Endothelial cell of umbilical vein (primary cell): ENCODE data around the gene STARD9. TPM values are rescaled to one million over a fixed set of nuclear protein-coding genes. Genes with fewer than 3 reads are reported as not detected.
"Not testable (repeated sequence)": the region's sequence is repeated elsewhere in the genome, so short reads cannot be mapped to it uniquely, and the experiment has no call there.

Experiments
- BruUV-seq: library from RNA; stranded (reverse); fragments of 400-500 nt; replicated peaks from 2 replicates; lab custom pipeline; 2021; lab: Mats Ljungman, UMichigan
- CTCF ChIA-PET: fragments of 300-600, 350-600 bp; sonication (Branson Sonifier 250); formaldehyde crosslinking; loops from one replicate; lab custom pipeline; 2021; ENCODE audit warnings: antibody characterized with exemption, inconsistent platforms; lab: Charles Lee
- POLR2A ChIA-PET: fragments of 300-600, 350-600 bp; sonication (Branson Sonifier 250); formaldehyde crosslinking; loops from one replicate; lab custom pipeline; 2021; ENCODE audit warnings: antibody characterized with exemption, inconsistent platforms; lab: Charles Lee
- DNase-seq: peaks from one replicate; pipeline ENCODE4 v3.0.0-alpha.2; 2011; ENCODE audit warnings: low read depth, low spot score
- FAIRE-seq: peaks from 2 replicates; lab custom pipeline; 2011; peaks lifted over from hg19 to GRCh38; lab: Jason Lieb, UNC
- H2AFZ ChIP-seq: 2 replicates; pipeline ENCODE4 v1.6.0; 2012; ENCODE audit warnings: low read depth, low read length, control low read depth, inconsistent platforms
- H3K27ac ChIP-seq: 2 replicates; pipeline ENCODE4 v1.5.1; 2011; ENCODE audit warnings: low read depth, mild to moderate bottlenecking, control low read depth, low read length, moderate library complexity; ENCODE audit not compliant: insufficient read depth
- H3K27me3 ChIP-seq, 2 experiments: 2 replicates each; pipeline versions ENCODE4 v1.6.0 to v1.6.1; 2011; ENCODE audit warnings: low read length in 2 of 2, mixed read lengths in 1 of 2; ENCODE audit not compliant: control insufficient read depth in 2 of 2, insufficient read depth in 2 of 2
- H3K36me3 ChIP-seq, 2 experiments: 2 replicates in 1 of 2; 3 replicates in 1 of 2; pipeline ENCODE4 v1.5.1; 2011; ENCODE audit warnings: low read length in 2 of 2, mild to moderate bottlenecking in 1 of 2, moderate library complexity in 1 of 2; ENCODE audit not compliant: control insufficient read depth in 2 of 2, insufficient read depth in 2 of 2; ENCODE audit errors: extremely low read depth in 1 of 2
- H3K4me1 ChIP-seq: 3 replicates; pipeline ENCODE4 v1.5.1; 2011; ENCODE audit warnings: mild to moderate bottlenecking, low read length; ENCODE audit not compliant: control insufficient read depth, insufficient read depth; ENCODE audit errors: extremely low read depth
- H3K4me2 ChIP-seq: 2 replicates; pipeline ENCODE4 v1.6.1; 2011; ENCODE audit warnings: low read length, control low read depth, mixed read lengths; ENCODE audit not compliant: insufficient read depth
- H3K4me3 ChIP-seq, 3 experiments: fragments of 200-600 bp in 1 of 3; sonication (generic), shearing (Covaris generic) in 1 of 3; replicated peaks in 1 of 3; 2 replicates each; pipeline ENCODE4 v1.5.1; 2011 to 2016; ENCODE audit warnings: control low read depth in 3 of 3, low read length in 3 of 3, mild to moderate bottlenecking in 2 of 3, inconsistent platforms in 1 of 3, low read depth in 1 of 3, moderate library complexity in 1 of 3; ENCODE audit not compliant: insufficient read depth in 1 of 3
- H3K79me2 ChIP-seq: 2 replicates; pipeline ENCODE4 v1.6.0; 2012; ENCODE audit warnings: low read length, inconsistent platforms; ENCODE audit not compliant: control insufficient read depth, insufficient read depth
- H3K9ac ChIP-seq: replicated peaks from 2 replicates; pipeline ENCODE3; 2011; ENCODE audit warnings: low read length, control low read depth; ENCODE audit not compliant: insufficient read depth; ENCODE audit errors: extremely low read depth
- H3K9me1 ChIP-seq: replicated peaks from 3 replicates; pipeline ENCODE4 v1.6.0; 2011; ENCODE audit warnings: mild to moderate bottlenecking, low read length; ENCODE audit not compliant: control insufficient read depth, insufficient read depth; ENCODE audit errors: extremely low read depth
- H3K9me3 ChIP-seq: replicated peaks from 2 replicates; pipeline ENCODE4 v1.5.1; 2012; ENCODE audit warnings: low read length, inconsistent platforms; ENCODE audit not compliant: control insufficient read depth, insufficient read depth
- H4K20me1 ChIP-seq: replicated peaks from 2 replicates; pipeline ENCODE3; 2011; ENCODE audit warnings: mild to moderate bottlenecking, low read length; ENCODE audit not compliant: control insufficient read depth, insufficient read depth; ENCODE audit errors: extremely low read depth
- CTCF ChIP-seq, 2 donors: IDR thresholded peaks; 1 replicate in 1 of 2; 2 replicates in 1 of 2; pipeline ENCODE4 v1.5.1; 2011; ENCODE audit warnings: low read length in 2 of 2, mild to moderate bottlenecking in 2 of 2, moderate library complexity in 2 of 2, control low read depth in 1 of 2, inconsistent platforms in 1 of 2, low read depth in 1 of 2; ENCODE audit not compliant: insufficient read depth in 1 of 2; ENCODE audit errors: extremely low read depth in 1 of 2
- EZH2 ChIP-seq: IDR thresholded peaks from 2 replicates; pipeline ENCODE4 v1.6.1; 2012; ENCODE audit warnings: borderline replicate concordance, low read depth, mild to moderate bottlenecking, moderate library complexity, low read length, inconsistent platforms; ENCODE audit not compliant: severe bottlenecking
- FOS ChIP-seq: IDR thresholded peaks from 2 replicates; pipeline ENCODE4 v1.6.1; 2011; ENCODE audit warnings: mild to moderate bottlenecking, low read length, moderate library complexity, borderline replicate concordance; ENCODE audit not compliant: insufficient read depth
- GATA2 ChIP-seq: IDR thresholded peaks from 2 replicates; pipeline ENCODE4 v1.7.0; 2011; ENCODE audit warnings: low read depth, mild to moderate bottlenecking, moderate library complexity, mixed read lengths, low read length; ENCODE audit not compliant: insufficient read length, insufficient read depth
- JUN ChIP-seq: IDR thresholded peaks from 2 replicates; pipeline ENCODE4 v1.6.1; 2011; ENCODE audit warnings: borderline replicate concordance, low read depth; ENCODE audit not compliant: insufficient read length, insufficient read depth
- MYC ChIP-seq: IDR thresholded peaks from one replicate; pipeline ENCODE4 v1.6.1; 2011; ENCODE audit warnings: mild to moderate bottlenecking, low read depth, low read length
- POLR2A ChIP-seq: IDR thresholded peaks from 2 replicates; pipeline ENCODE4 v1.6.1; 2012; ENCODE audit warnings: low read depth, mild to moderate bottlenecking, control low read depth, low read length
- POLR2AphosphoS5 ChIP-seq: IDR thresholded peaks from 2 replicates; pipeline ENCODE4 v1.6.1; 2012; ENCODE audit warnings: low read depth, mild to moderate bottlenecking, control low read depth, low read length, moderate library complexity; ENCODE audit not compliant: insufficient read depth
- dilution Hi-C: fragments of 300-500 bp; cut with MboI; formaldehyde crosslinking; loops from one replicate; pipeline ENCODE4 v1.15.0; 2019; ENCODE audit warnings: low sequenced_read_pairs; ENCODE audit not compliant: extremely low pct_ligation_motif_present
- intact Hi-C: fragments of 100-400 bp; cut with micrococcal nuclease; formaldehyde crosslinking; loops from one replicate; pipeline ENCODE4 v1.10.0; 2022
- polyA plus RNA-seq, 4 experiments: library from polyadenylated mRNA; depleted of rRNA in 3 of 4; stranded (reverse) in 3 of 4; unstranded in 1 of 4; fragments of >200 nt; gene quantifications; 2 replicates each; pipeline versions ENCODE4 v1.2.1 to v1.2.3, GENCODE V29; 2011 to 2012; ENCODE audit warnings: missing spikeins in 1 of 4
- total RNA-seq: library from RNA; stranded (reverse); gene quantifications from 2 replicates; pipeline ENCODE4 v1.2.3, GENCODE V29; 2021
- TF ChIP-seq, protein P1 (sequence below): IDR thresholded peaks from 2 replicates; pipeline ENCODE4 v1.6.1; 2011; ENCODE audit not compliant: insufficient read depth, insufficient read length

The STARD9 gene
- total and polyA plus RNA-seq, 2 donors (not counting 3 experiments of a cell fraction or from before 2014, with no cell fraction given) = 4.6 to 17.5 TPM

DNA sequence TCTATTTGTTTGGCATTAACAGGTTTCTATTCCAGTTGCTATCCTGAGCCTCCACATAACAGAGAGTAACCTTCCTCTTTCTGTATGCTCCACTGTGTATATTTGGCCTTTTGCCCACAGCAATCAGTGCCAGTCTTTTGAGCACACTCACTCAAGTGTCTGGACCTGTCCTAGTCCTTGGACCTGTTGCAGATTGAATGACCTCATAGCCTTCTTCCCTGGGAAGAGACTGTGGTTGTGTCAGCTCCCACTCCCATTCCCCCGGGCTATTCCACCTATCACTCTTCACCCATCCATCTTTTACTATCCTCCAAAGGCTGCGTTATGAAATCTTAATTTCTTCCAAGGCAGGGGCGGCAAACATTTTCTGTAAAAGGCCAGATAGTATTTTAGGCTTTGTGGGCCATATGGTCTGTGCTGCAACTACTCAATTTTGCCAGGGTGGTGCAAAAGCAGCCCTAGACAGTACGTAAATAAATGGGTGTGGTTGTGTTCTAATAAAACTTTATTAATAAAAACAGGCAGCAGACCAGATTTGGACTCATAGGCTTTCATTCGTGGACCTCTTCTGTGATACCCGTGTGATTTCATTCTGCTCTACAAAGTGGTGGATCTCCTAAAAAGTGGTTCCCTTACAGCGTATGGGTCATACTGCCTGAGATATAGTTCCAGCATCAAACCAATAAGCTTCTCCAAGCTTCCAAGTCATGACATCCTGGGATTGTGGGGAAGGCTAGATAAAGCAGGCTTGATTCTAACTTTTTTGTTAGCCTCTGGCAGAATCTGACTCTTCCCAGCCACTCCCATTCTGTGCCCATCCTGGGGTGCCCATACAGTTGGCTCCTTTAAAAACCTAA is 104.1 kb downstream of the STARD9 start:
- Histone ChIP-seq H3K4me3 (no peak overlapping the region), H4K20me1 (no peaks in the 10 kb centered on the region), H3K4me2 (no peak overlapping the region), H3K79me2 (no peaks in the 10 kb centered on the region), H3K9me3 (no peaks in the 10 kb centered on the region), H2AFZ (no peak overlapping the region), H3K27ac (no peak overlapping the region), H3K36me3 (peaks cover 0 to 15% of the 10 kb centered on the region in 2 experiments), H3K9me1 (no peaks in the 10 kb centered on the region), H3K27me3 (no peaks in the 10 kb centered on the region), H3K4me1 (no peaks in the 10 kb centered on the region), H3K9ac (no peak overlapping the region)
- FAIRE-seq (no peak), DNase-seq (no peak)
- POLR2A ChIA-PET = no interaction called here
- CTCF ChIA-PET = interaction anchor here (1.9 kb wide), 1 partner anchor 247 kb away, joined by 6 read pairs; no protein-coding TSS in a partner anchor
- intact Hi-C loops (no loop called here), dilution Hi-C loops (no loop called here)
- TF ChIP-seq GATA2 (no peak), FOS (no peak), EZH2 (no peak), POLR2AphosphoS5 (no peak), POLR2A (no peak), JUN (no peak), MYC (no peak), CTCF (IDR thresholded peaks at IDR 0.05; ENCODE audit: extremely low read depth in 1 of 2, insufficient read depth in 1 of 2, low read depth in 1 of 2, low read length in 2 of 2) (no peak)
- TF ChIP-seq, protein P1, sequence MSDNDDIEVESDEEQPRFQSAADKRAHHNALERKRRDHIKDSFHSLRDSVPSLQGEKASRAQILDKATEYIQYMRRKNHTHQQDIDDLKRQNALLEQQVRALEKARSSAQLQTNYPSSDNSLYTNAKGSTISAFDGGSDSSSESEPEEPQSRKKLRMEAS = no peak
- BruUV-seq = no TSS peak

GRCh38 chr15:42680142-42680482 is 104.7 kb downstream of the STARD9 start:
- BruUV-seq, POLR2A ChIA-PET, H3K4me2 ChIP-seq, H3K27me3 ChIP-seq, H3K4me3 ChIP-seq, DNase-seq, H3K27ac ChIP-seq, FAIRE-seq, H3K9ac ChIP-seq, intact Hi-C loops, H3K9me1 ChIP-seq, H2AFZ ChIP-seq, H3K4me1 ChIP-seq, dilution Hi-C loops, H3K9me3 ChIP-seq, H3K79me2 ChIP-seq, H4K20me1 ChIP-seq: not testable (repeated sequence)
- peaks cover 0 to 12% of the 10 kb centered on the region in 2 experiments for H3K36me3 ChIP-seq
- CTCF ChIA-PET = interaction anchor here (1.1 to 1.9 kb wide), 2 partner anchors 12 to 247 kb away, joined by 4 to 6 read pairs; no protein-coding TSS in a partner anchor
